Mucosa of rectum (tissue), 2 donors: ENCODE data around the gene SF3B4.
"Not testable (repeated sequence)": the region's sequence is repeated elsewhere in the genome, so short reads cannot be mapped to it uniquely, and the experiment has no call there.

ENCODE experiments used
- H3K27ac ChIP-seq, 2 donors: one replicate each; pipeline ENCODE4 v1.7.0; 2013; ENCODE audit warnings: inconsistent platforms in 2 of 2, low read depth in 2 of 2, low read length in 2 of 2
- H3K27me3 ChIP-seq, 2 donors: one replicate each; pipeline ENCODE4 v1.7.0; 2013; ENCODE audit warnings: low read length in 2 of 2; ENCODE audit not compliant: control insufficient read depth in 2 of 2, insufficient read depth in 2 of 2
- H3K36me3 ChIP-seq, 2 donors: one replicate each; pipeline ENCODE4 v1.7.0; 2013; ENCODE audit warnings: low read length in 2 of 2; ENCODE audit not compliant: control insufficient read depth in 2 of 2, insufficient read depth in 2 of 2
- H3K4me1 ChIP-seq, 2 donors: one replicate each; pipeline ENCODE4 v1.7.0; 2013; ENCODE audit warnings: low read length in 2 of 2, mild to moderate bottlenecking in 1 of 2; ENCODE audit not compliant: control insufficient read depth in 2 of 2, insufficient read depth in 2 of 2
- H3K4me3 ChIP-seq, 2 donors: one replicate each; pipeline ENCODE4 v1.7.0; 2013; ENCODE audit warnings: low read length in 2 of 2
- H3K9ac ChIP-seq, 2 donors: one replicate each; pipeline ENCODE4 v1.7.0; 2013; ENCODE audit warnings: low read length in 2 of 2, low read depth in 1 of 2, mild to moderate bottlenecking in 1 of 2
- H3K9me3 ChIP-seq, 2 donors: one replicate each; pipeline ENCODE4 v1.7.0; 2013; ENCODE audit warnings: low read length in 2 of 2; ENCODE audit not compliant: control insufficient read depth in 2 of 2
- donor health status: healthy.
- donor health status: Normal muscosa, but diverticular disease.

Gene SF3B4

DNA sequence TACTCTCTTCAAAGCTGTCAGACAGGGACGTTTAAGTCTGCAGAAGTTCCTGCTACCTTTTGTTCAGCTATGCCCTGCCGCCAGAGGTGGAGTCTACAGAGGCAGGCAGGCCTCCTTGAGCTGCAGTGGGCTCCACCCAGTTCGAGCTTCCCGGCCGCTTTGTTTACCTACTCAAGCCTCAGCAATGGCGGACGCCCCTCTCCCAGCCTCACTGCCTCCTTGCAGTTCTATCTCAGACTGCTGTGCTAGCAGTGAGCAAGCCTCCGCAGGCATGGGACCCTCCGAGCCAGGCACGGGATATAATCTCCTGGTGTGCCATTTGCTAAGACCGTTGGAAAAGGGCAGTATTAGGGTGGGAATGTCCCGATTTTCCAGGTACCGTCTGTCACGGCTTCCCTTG lies 29.9 kb upstream of the SF3B4 start:
- not testable (repeated sequence) for H3K27ac ChIP-seq, H3K4me3 ChIP-seq, H3K4me1 ChIP-seq, H3K9ac ChIP-seq, H3K9me3 ChIP-seq, H3K27me3 ChIP-seq
- peaks cover 16 to 20% of the 10 kb centered on the region in 2 donors for H3K36me3 ChIP-seq

DNA sequence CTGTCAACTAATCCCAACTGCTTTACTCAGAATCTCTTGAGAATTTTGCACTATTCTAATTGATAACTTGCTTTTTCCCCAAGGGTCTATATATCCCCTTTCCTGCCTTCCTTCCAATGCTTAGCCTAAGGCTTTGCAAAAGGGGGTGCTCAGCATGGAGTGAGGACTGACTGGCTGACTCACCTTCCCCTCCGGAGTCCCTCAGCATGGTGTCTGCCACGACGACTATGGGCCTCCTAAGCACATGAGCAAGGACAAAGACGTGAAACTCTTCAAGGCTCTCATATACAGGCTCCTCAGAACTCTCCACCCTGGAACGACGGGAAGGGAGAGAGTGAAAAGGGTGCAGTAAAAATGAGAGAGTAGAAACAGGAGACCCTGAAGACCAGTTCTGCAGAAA lies 22.3 kb upstream of the SF3B4 start:
- H3K4me3 ChIP-seq: no peak overlapping the region
- no peak overlapping the region for H3K27ac ChIP-seq
- H3K27me3 ChIP-seq: no peaks in the 10 kb centered on the region
- H3K9me3 ChIP-seq: no peaks in the 10 kb centered on the region
- peaks cover 23 to 27% of the 10 kb centered on the region in 2 donors for H3K36me3 ChIP-seq
- H3K4me1 ChIP-seq: no peaks in the 10 kb centered on the region
- H3K9ac ChIP-seq: no peak overlapping the region

DNA sequence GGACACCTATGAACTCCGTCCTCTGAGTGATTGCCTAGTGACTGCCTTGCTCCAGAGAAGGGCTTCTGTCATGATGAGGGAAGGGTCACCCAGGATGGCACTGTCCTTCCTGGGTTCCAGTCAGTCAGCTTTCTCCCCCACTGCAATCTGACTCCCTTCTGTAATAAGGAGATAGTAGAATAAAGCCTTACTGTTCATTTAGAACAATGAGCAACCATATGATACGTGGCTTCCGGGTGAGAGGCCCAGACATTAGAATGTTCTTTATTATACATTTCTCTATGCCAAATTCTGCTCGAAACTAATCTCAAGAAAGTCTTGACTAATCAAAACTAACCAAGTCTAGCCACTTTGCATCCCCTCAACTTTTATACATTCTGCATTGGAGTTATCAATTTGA lies 17.6 kb upstream of the SF3B4 start:
- Histone ChIP-seq H3K36me3 (peaks cover 32 to 37% of the 10 kb centered on the region in 2 donors), H3K27ac (no peak overlapping the region), H3K9me3 (no peaks in the 10 kb centered on the region), H3K4me1 (peaks cover 2 to 29% of the 10 kb centered on the region in 2 donors), H3K9ac (no peak overlapping the region), H3K27me3 (no peaks in the 10 kb centered on the region), H3K4me3 (no peak overlapping the region)

DNA sequence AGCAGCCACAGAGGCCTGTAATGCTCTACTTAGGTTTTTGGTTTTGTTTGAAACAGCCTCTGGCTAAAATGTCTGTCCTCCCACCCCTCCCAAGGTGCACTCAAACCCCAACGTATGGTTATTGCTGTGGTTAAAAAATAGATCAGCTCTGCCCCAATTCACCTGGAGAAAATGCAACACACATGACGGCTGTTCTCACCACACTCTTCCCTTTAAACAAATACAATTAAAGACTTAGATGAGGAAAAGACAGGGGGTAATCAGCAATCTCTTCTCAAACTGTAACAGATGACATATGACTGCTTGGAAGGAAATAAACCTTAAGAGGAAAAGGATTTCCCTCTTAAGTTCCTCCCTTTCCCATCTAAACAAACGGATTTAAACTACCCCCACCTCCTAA lies 15.3 kb upstream of the SF3B4 start:
- peak overlapping the region; percentile 53 to 60 for H3K27ac ChIP-seq
- H3K4me3 ChIP-seq: no peak overlapping the region

DNA sequence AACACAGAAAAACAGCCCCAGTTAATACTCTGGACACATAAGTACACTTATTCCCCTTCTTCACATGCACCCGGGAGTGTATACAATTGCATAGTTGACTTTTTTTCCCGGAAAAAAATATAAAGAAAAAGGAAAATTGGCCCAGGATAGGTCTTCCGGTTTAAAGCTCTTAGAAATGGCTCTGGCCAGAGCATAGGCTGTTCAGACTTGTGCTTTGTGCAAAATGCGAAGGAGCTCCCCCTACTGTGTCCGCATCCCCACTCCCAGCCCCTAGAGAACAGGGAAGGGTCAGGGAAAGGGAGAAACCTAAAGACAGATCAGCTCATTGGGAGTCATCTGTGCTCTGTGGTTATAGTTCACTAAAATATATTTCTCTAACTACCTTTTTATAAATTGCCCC lies 14.6 kb upstream of the SF3B4 start:
- Histone ChIP-seq H3K27ac (peak overlapping the region; percentile 6 to 50), H3K4me3 (no peak overlapping the region)

More for the DNA sequence above, 15.3 kb upstream of the SF3B4 start:
- H3K9me3 ChIP-seq: no peaks in the 10 kb centered on the region
- H3K4me1 ChIP-seq: peaks cover 14 to 47% of the 10 kb centered on the region in 2 donors
- H3K27me3 ChIP-seq: no peaks in the 10 kb centered on the region
- no peak overlapping the region for H3K9ac ChIP-seq
- peaks cover 23 to 26% of the 10 kb centered on the region in 2 donors for H3K36me3 ChIP-seq

DNA sequence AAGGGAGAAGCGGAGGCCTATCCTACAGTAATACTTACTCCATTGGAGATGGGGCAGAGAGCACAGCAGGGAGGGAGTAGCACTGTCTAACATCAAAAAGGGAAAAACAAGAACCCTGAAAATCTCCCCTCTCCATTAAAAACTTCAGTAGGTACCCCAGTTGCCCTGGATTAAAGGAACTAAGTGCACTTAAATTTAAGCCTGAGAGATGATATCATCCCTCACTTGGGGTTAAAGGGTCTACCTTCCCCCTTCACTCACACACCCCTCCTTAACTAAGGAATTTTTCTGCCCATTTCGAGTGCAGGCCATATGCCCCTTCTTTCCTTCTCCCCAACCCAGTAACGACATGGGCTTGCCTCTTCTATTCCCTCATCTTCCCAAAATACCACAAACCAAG lies 12.8 kb upstream of the SF3B4 start:
- Histone ChIP-seq H3K27ac (peak overlapping the region in 1 of 2 donors; percentile 90), H3K36me3 (peaks cover 14 to 15% of the 10 kb centered on the region in 2 donors), H3K4me1 (peaks cover 22 to 59% of the 10 kb centered on the region in 2 donors), H3K9ac (no peak overlapping the region), H3K4me3 (no peak overlapping the region), H3K9me3 (no peaks in the 10 kb centered on the region), H3K27me3 (no peaks in the 10 kb centered on the region)

More for the DNA sequence above, 14.6 kb upstream of the SF3B4 start:
- Histone ChIP-seq H3K4me1 (peaks cover 19 to 54% of the 10 kb centered on the region in 2 donors), H3K27me3 (no peaks in the 10 kb centered on the region), H3K36me3 (peaks cover 19 to 21% of the 10 kb centered on the region in 2 donors), H3K9me3 (no peaks in the 10 kb centered on the region), H3K9ac (no peak overlapping the region)

DNA sequence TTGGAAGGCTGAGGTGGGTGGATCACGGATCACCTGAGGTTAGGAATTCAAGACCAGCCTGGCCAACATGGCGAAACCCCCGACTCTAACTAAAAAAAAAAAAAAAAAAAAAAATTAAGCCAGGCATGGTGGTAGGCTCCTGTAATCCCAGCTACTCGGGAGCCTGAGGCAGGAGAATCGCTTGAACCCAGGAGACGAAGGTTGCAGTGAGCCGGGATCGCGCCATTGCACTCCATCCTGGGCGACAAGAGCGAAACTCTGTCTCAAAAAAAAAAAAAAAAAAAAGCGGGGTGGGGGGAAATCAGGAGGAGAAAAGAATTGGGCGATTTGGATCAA lies 11.0 kb upstream of the SF3B4 start:
- H3K9ac ChIP-seq: peak overlapping the region; percentile 49 to 67
- peak overlapping the region; percentile 53 to 61 for H3K4me3 ChIP-seq
- H3K4me1 ChIP-seq: peaks cover 34 to 74% of the 10 kb centered on the region in 2 donors
- not testable (repeated sequence) for H3K9me3 ChIP-seq, H3K36me3 ChIP-seq, H3K27me3 ChIP-seq
- peak overlapping the region; percentile 91 to 92 for H3K27ac ChIP-seq

DNA sequence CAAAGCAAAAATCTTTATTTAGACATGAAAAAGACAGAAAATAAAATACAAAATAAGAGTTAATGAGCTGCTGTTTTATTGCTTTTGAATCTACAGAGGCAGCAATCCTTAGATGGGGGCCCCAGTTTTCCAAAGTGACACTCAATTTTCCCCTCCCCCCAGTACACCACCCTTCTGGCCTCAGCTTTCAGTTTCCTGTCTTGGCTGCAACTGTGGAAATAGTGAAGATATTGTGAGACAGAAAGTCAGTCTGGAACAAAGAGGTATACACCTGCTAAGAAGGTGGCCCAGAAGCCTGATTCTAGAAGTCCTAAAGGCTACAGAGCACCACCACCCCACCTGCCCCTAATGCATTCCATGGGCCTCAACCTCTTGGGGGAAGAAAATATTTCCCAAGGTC lies 10.2 kb upstream of the SF3B4 start:
- peak overlapping the region; percentile 17 to 66 for H3K9ac ChIP-seq
- H3K27me3 ChIP-seq: no peaks in the 10 kb centered on the region
- H3K4me3 ChIP-seq: peak overlapping the region; percentile 88 to 90
- H3K9me3 ChIP-seq: no peaks in the 10 kb centered on the region
- peaks cover 10 to 15% of the 10 kb centered on the region in 2 donors for H3K36me3 ChIP-seq
- peaks cover 34 to 71% of the 10 kb centered on the region in 2 donors for H3K4me1 ChIP-seq
- H3K27ac ChIP-seq: peak overlapping the region; percentile 91 to 92

DNA sequence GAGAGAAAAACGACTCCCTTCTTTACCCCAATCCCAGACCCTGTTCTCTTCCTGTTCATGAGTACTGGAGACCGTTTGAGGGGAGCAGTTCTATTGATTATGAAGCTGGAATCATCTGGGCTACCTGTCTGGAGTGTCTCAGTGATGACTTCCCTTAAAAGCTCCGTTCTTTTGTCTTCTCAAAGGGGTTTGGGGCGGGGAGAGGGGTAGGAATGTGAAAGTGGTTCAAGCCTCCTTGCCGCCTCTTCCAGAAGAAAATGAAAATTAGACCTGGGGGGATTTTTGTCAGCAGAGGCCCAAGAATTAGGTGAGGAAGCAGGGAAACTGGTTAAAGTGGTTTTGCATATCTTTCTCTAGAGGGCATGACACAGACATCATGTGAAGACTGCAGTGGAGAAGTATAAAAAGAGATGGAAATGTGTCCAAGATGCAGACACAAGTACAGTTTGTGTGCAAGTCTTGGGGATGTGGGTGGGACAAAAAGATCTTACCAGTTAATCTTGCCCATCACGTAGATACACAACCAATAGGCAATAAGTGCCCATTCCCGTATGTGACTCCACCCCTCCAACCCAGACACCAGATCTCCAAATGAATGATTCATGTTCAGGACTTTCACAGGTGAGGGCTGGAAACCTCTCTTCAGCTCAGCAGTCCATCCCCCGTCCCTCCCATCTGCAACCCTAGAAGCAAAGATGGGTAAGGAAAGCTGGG lies 9.5 kb upstream of the SF3B4 start:
- Histone ChIP-seq H3K36me3 (peaks cover 10 to 16% of the 10 kb centered on the region in 2 donors), H3K9ac (peak overlapping the region; percentile 84), H3K27ac (peak overlapping the region; percentile 91 to 92), H3K9me3 (no peaks in the 10 kb centered on the region), H3K4me1 (peaks cover 34 to 69% of the 10 kb centered on the region in 2 donors), H3K27me3 (no peaks in the 10 kb centered on the region), H3K4me3 (peak overlapping the region; percentile 88 to 90)

DNA sequence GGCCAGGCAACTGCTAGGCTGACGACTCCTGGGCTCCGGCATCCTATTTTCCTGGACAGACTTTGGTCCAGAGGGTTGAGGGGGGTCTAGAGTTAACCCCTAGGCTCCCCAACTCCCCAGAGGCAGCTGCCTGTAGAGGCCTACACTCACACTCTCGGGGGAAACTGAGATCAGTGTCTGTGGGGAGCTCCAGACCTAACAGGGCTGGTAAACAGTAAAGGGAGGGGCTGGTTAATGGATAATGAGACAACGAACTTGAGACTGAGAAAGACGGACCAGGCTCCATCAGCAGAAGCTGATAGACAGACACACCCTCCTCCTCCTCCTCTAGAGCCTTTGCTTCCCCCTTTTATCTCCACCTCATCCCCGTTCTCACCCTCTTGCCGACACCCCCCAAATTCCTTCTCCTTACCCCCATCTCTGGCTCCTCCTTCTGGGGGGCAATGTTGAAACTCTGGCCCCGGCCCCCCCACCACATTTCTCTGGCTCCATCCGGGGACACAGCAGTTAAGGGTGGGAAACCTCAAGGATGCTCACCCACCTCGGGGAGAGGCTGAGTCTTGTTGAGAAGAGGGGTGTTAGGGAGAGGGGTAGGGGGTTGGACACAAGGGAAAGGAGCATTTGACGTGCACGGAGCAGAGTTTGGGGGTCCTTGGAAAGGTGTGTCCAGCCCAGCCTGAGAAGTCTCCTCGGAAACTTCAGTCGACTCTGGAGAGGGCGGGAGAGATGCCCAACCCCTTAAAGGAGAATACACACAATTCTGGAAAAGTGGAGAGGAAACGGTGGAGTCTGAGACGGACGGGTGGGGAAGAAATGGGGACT lies 8.8 kb upstream of the SF3B4 start, which contains the start of gene MTMR11:
Gene MTMR11, minus strand, starts transcription at position 710 of the 822 bp plus-strand sequence. Its CDS starts 232 bp downstream, at position 478.
- Histone ChIP-seq H3K27me3 (no peaks in the 10 kb centered on the region), H3K36me3 (peaks cover 13 to 24% of the 10 kb centered on the region in 2 donors), H3K4me1 (peaks cover 38 to 71% of the 10 kb centered on the region in 2 donors), H3K9me3 (no peaks in the 10 kb centered on the region), H3K27ac (peak within 1 kb of the TSS; percentile 91 to 92), H3K4me3 (peak within 1 kb of the TSS; percentile 88 to 90), H3K9ac (peak within 1 kb of the TSS; percentile 84 to 94)
